NCI-H748 treated with DMSO at 0.1 percent for 48 hours (cell line): ENCODE measurements around the gene NPIPB8.
"Not testable (repeated sequence)": the region's sequence is repeated elsewhere in the genome, so short reads cannot be mapped to it uniquely, and the experiment has no call there.

Experiments
- DNase-seq: peaks from one replicate; lab custom pipeline; 2025; lab: John Stamatoyannopoulos, UW

NPIPB8 gene

DNA sequence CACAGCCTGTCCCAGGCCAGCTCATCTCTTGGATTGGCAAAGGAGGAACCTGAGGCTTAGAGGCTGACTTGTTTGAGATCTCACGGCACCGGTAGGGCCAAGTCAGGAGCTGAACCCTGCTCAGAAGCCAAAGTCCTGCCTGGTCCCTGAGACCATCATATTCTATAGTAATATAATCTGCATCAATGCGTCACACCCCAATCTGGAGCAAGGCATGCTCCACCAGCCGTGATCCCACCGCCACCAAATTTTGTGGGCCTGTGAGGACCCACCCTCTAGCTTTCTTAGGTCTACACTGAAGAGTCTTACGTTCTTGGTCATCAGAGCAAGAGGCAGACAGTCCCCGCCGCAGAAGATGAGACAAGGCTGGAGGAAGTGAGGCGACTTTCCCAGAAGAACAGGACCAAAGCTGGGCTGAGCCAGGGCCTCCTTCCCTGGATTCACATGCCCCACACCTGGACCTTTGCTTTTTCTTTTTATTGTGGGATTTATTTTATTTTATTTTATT, 30.7 kb upstream of the NPIPB8 start:
- no peak for DNase-seq

DNA sequence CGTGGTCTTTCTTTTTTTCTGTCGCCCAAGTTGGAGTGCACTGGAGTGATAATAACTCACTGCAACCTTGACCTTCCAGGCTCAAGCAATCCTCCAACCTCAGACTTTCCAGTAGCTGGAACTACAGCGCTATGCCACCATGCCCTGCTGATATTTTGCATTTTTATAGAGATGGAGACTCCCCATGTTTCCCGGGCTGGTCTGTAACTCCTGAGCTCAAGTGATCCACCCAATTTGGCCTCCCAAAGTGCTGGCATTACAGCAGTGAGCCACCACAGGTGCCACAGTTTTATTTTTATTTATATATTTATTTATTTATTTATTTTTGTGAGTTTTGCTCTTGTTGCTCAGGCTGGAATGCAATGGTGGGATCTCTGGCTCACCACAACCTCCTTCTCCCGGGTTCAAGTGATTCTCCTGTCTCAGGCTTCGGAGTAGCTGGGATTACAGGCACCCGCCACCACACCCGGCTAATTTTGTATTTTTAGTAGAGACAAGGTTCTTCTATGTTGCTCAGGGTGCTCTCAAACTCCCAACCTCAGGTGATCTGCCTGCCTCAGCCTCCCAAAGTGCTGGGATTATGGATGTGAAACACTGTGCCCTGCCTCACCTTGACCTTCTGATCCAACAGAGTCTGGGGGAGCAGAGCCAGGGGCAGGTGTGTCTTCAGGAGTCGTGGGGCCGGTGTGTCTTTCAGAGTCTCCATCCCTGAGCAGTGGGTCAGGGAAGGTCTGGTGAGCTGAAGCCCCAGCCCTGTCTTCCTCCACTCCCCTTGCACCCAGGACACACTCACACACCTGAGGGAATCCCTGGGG, 30.0 kb upstream of the NPIPB8 start:
- DNase-seq = not testable (repeated sequence)

DNA sequence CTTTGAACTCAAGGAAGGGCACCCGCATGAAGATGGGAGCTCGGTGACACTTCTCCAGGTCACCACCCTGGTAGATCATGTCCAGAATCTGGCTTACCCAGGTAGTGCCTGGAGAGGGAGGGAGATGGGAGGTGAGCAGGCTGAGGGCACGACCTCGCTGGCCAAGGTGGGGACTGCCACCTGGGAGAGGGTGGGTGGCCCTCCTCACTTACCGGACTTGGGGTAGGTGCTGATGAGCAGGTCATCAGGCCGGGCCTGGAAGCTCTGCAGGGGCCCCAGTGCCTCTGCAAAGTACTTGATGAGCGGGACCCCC, 29.4 kb upstream of the NPIPB8 start:
- not testable (repeated sequence) for DNase-seq

DNA sequence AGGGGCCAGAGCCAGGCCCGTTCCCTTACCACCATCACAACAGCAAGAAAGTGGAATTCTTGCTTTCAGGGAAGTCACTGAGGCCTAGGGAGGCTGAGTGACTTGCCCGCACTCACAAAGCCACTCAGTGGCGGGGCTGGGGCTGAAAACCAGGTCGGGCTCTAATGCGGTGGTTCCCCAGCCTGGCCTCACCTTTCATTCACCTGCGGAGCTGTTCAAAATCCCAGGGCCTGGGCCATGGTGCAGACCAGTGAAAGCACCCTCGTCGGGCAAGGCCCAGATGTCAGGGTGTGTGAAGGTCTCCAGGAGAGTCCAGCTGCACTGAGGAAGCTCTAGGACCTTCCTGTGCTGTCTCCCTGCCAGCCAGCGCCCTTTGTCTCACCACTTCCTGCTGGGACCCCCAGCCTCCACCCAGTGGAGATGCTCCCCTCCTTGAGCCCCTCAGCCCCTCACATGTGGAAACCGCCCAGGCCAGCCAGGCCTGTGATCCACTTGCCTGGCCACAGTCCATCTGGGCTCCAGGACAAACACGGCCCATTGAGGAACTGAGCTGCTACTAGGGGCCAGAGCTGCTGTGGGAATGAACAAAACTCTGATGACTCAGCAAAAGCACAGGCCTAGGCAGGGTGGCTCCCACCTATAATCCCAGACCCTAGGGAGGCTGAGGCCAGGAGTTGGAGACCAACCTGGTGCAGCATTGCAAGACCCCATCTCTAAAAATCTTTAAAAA, 28.8 kb upstream of the NPIPB8 start:
- not testable (repeated sequence) for DNase-seq

DNA sequence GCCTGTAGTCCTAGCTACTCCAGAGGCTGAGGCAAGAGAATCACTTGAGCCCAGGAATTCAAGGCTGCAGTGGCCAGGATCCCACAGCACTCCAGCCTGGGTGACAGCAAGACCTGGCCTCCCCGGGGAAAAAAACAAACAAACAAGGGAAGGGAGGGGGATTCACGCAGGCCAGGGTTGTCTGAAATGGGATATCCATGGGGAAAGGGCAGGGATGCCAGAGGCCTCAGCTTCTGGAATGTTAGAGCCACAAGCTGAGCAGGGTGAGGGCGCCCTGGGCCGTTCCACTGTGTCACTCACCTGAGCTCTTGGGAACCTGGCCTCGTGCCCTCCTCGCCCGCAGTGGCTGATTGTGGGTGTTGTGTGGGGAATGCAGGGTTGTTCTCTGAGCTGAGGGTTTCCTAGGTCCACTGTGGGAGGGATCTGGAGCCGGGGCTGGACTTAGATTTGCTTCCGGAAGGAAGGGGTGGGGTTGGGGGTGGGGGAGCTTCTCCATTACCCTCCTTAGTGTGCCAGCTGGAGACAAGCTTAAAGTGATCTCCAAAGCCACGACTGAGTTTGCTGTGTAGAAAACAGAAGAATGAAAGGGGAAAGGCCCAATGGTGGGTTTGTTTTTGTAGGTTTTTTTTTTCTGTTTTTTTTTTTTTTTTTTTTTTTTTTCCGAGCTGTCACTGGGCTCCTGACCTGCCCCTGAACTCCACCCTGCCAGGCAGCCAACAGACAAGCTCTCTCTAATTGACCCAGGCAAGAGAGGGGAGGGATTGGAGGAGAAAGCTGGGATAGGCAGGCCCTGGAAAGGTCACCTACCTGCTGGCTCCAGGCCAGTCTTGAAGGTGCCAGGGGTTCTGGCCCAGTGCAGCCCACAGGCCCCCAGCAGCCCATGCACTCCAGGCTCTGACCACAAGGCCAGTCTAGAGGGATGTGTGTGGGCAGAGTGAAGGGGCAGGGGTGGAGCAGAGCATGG, 28.0 kb upstream of the NPIPB8 start, which contains the start of gene SULT1A1:
SULT1A1 (minus strand) TSS at position 414 of the 964 bp plus-strand sequence. CDS start 1,189 bp downstream, outside the sequence.
- DNase-seq = no peak

DNA sequence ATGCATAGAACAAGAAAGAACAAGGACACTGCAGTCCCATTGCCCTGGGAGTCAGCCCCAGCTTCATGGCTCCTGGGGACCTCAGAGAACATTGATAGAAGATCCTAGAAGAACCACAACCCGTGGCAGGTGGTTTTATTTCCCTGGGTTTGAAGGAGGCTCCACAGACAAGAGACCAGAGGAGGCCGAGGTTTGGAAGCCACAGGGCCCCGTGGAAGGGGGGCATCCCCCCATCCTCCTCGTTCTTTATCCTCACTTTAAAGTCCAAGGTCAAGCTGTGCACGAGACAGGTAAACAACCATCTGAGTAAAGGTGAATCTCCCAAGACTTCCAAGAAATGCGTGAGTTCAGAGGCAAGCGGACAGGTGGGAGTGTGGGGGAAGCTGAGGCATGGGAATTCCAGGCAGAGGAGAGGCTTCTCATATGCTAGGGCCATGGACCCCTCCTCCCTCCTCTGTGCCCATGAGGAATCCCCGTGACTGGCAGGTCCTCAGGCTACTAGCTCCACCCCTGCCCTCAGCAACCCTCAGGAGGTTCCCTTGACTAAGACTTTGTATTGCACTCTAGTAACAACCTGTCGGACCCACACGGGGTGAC, 27.2 kb upstream of the NPIPB8 start:
- no peak for DNase-seq

DNA sequence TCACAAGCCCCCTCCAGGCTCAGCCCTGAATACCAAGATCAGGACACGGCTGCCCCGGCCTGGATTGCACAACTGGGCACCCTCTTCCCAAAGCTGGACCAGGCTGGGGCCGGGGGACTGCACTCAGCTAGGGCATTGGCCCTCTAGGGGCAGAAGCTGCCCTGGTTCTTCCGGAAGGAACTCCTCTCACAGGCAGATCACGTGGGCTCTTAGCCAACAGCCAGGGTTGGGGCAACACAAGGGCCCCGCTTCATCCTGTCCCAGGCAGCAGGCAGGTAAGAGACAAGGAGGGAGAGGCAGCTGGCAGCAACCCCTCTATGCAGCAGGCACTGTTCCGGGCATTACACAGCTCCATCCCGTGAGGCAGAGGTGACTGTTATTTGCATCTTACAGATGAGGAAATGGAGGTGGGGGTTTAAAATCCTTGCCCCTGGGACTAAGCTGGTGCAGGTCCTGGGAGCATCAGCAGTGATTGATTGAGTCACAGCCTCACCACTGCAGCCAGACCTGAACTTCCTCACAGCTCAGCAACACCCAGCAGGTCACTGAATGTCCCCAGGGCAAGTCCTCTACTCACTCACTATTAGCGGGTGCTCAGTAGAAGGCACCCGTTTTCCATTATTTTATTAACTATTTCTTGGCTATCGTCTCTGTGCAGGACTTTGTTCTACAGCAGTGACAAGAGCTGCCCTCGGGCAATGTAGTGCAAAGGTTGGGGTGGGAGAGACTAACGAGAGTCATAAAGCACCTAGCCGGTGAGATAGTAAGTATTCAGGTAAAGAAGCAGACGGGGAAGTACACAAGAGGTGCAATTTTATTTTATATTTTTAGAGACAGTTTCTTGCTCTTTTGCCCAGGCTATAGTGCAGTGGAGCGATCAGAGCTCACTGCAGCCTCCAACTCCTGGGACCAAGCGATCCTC, 25.2 kb upstream of the NPIPB8 start:
- DNase-seq = not testable (repeated sequence)

DNA sequence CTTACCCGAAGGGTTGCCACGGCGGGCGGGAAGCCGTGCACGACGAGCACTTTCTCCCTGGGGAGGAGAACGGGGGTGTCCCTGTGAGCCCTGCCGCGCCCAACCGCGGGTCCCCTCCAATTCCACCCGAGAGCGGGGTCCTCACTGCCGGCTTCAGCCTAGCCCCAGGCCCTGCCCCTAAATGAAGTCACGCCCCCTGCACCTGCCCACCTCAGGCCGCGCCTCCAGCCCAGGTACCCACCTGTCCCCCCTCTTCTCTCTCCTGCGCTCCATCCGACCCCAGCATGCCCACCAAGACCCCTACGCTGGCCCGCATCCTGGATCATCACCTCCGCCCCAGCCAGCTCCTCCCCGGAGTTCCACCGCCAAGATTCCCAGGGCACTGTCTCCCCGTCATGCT, 24.0 kb upstream of the NPIPB8 start:
- not testable (repeated sequence) for DNase-seq

DNA sequence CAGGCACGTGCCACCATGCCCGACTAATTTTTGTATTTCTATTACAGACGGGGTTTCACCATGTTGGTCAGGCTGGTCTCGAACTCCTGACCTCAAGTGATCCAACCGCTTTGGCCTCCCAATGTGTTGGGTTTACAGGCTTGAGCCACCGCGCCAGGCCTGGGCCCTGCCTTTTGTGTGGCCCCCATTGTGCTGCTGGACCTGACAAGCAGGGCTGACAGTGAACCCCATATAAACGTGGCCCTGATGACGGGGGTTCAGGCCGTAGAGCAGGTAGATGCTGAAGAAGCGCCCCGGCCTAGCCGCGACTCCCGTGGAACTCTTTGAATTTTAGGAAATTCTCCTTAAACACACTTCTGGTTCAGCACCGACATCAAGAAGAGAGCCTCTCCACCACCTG, 23.3 kb upstream of the NPIPB8 start:
- DNase-seq = not testable (repeated sequence)

DNA sequence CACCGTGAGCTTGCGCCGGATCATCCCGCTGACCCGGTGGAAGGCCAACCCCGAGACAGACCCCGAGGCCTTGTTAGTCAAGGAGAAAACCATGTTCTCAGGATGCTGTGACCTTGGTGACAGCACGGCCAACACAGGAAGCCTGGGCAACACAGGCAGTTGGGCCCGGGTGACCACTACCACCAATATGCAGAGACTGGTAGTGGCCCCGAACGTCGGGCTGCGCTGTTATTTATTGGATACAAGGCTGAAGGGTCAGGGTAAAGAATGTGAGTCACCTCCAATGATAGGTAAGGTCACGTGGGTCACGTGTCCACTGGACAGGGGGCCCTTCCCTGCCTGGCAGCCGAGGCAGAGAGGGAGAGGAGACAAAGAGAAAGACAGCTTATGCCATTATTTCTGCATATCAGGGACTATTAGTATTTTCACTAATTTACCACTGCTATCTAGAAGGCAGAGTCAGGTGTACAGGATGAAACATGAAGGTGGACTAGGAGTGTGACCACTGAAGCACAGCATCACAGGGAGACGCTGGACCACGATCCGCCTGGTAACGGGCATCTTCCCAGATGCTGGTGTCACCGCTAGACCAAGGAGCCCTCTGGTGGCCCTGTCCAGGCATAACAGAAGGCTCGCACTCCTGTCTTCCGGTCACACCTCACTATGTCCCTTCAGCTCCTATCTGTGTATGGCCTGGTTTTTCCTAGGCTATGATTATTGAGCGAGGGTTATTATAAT, 22.2 kb upstream of the NPIPB8 start:
- not testable (repeated sequence) for DNase-seq

DNA sequence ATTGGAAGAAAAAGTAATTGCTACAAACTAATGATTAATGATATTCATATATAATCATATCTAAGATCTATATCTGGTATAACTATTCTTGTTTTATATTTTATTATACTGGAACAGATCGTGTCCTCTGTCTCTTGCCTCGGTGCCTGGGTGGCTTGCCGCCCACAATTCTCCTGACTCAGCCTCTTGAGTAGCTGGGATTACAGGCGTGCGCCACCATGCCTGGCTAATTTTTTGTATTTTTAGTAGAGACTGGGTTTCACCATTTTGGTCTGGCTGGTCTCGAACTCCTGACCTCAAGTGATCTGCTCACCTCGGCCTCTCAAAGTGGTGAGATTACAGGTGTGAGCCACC, 21.7 kb upstream of the NPIPB8 start:
- not testable (repeated sequence) for DNase-seq

DNA sequence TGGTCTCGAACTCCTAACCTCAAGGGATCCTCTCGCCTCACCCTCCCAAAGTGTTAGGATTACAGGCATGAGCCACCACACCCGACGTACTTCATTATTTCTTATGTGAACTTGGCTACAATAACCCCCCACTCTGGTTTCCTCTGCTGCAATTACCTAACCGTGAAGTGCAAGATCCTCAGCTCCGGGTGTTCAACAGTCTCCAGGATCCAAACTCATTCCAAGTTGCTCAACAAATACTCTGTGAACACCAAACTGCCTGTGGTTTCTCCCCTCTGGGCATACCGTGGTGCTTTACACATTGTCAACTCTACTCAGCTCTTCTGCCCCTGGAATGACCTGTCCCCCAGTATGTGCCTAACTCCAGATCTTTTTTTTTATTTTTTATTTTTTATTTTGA, 21.2 kb upstream of the NPIPB8 start:
- DNase-seq = no peak

DNA sequence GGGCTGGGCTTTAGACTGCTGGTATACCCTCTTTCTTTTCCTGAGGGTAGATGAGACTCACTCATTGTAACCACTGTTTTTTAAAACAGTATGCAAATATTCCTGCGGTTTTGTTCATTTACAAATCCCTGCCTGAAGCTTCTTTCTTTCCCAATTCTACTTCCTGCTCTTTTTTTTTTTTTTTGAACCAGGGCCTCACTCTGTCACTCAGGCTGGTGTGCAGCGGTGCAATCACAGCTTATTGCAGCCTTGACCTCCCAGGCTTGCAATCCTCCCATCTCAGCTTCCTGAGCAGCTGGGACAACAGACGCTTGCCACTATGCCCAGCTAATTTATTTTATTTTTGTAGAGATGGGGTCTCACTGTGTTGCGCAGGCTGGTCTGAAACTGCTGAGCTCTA, 20.0 kb upstream of the NPIPB8 start:
- DNase-seq = no peak

DNA sequence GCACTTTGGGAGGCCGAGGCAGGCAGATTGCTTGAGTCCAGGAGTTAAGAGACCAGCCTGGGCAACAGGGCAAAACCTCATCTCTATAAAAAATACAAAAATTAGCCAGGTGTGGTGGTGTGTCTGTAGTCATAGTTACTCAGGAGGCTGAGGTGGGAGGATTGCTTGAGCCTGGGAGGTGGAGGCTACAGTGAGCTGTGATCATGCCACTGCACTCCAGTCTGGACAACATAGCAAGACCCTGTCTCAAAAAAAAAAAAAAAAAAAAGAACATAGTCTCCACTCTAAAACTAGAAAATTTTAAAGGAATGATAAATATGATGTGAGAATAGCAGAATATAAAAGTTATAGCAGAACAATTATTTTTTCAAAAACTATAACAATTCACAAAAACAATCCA, 17.5 kb upstream of the NPIPB8 start:
- DNase-seq = not testable (repeated sequence)

DNA sequence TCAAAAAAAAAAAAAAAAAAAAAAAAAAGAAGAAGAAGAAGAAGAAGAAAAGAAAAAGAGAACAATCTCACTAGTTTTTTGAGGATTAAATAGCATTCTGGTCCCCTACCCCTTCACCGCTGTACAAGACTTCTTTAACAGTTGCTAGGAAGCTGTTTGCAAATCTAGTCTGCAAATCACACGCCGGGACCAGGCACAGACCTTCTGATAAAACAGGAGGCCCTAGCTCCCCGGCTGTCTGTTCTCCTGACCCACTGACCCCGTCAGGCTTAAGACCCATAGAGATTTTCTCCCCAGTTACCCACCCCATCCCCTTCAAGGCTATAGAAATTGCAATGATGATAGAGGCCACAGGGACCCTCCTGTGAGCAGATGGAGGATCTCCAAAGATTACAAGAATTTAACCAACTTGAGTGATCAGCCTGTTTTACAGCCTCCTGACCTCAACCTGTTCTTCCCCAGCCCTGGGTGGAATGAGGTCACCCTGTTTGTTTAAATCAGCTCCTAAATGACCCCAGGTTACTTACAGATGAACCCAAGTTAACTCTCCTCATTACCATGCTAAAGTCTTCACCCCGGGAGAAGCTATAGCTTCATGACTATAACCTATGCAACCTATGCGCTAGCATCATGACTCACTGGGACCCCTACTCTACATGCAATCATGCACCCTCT, 16.2 kb upstream of the NPIPB8 start:
- DNase-seq = no peak

DNA sequence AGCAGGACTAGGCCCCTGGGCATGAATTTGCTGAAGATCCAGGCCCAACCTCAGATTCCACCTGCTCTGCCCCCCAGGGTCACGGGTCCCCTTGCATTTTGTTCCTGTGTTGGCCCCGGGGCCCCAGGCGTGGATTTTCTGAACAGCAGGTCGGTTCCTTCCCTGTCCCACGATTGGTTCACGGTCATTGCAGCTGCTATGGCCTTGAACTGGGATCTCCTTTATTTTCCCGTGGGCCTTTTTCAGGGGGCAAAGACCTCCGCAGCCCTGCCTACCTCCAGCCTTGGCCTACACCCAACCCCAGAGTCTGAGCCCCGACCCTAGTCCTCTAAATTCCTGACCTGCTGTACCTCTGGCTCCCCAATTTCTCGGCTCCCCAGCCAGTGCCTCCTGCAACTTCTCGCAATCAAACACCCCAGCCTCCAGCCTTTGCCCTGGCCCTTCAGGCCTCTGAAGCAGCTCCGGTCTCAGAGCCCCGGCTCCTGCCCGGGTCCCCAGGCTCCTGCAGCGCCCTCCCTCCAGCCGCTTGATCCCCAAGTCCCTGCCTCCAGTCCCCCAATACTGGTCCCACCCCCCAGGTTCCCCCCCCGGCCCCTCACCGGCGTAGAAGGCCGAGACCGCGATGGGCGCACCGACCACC, 15.2 kb upstream of the NPIPB8 start:
- DNase-seq = not testable (repeated sequence)

DNA sequence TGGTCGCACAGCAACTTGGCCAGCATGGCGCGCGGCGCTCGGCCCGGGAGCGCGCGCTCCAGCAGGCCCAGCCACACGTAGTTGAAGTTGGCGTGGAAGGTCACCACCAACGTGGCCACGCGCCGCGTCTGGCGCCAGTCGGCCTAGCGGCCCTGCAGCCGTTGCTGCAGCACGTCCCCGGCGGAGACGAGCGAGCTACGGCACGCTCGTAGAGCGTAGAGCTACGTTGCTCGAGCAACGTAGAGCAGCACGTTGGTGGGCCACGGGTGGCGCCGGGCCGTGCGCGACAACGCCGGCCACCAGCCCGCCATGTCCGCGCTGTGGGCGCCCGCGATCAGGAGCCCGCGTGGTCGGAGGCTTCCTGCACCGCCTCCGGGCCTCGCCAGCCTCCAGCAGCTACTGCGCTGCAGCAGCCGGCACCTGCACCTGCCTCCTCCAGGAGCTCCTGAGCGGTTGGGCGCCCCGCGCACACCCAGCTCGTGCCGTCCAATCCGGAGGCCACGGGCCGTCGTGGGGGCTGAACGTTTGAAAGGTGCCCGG, 14.6 kb upstream of the NPIPB8 start:
- peak; percentile 28 for DNase-seq

DNA sequence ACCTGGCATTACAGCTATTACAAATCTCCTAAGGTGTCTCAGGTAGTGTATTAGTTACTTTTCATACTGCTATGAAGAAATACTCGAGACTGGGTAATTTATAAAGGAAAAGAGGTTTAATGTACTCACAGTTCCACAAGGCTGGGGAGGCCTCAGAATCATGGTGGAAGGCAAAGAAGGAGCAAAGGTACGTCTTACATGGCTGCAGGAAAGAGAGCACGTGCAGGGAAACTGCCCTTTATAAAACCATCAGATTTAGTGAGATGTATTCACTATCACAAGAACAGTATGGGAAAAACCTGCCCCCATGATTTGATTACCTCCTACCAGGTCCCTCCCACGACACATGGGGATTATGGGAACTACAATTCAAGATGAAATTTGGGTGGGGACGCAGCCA, 7.0 kb upstream of the NPIPB8 start:
- not testable (repeated sequence) for DNase-seq
